Transverse colon (tissue), 4 donors: ENCODE results near the gene PRRT3. TPM values are rescaled to one million over a fixed set of nuclear protein-coding genes. Genes with fewer than 3 reads are reported as not detected.

Experiments
- DNase-seq: peaks from one replicate; pipeline ENCODE4 v3.0.0-alpha.2; 2019
- H3K27ac ChIP-seq, 4 donors: fragments of 200-600 bp; sonication (generic); 2 replicates each; pipeline ENCODE4 v1.5.1; 2016 to 2018; ENCODE audit warnings: inconsistent platforms in 4 of 4
- H3K27me3 ChIP-seq: fragments of 200-600 bp; sonication (generic); 2 replicates; pipeline ENCODE4 v1.5.1; 2017; ENCODE audit warnings: inconsistent platforms
- H3K36me3 ChIP-seq, 4 donors: fragments of 200-600 bp; sonication (generic); 2 replicates each; pipeline ENCODE4 v1.5.1; 2017 to 2019; ENCODE audit warnings: inconsistent platforms in 4 of 4
- H3K4me1 ChIP-seq, 4 donors: fragments of 200-600 bp; sonication (generic); 2 replicates each; pipeline ENCODE4 v1.5.1; 2017 to 2020; ENCODE audit warnings: inconsistent platforms in 4 of 4
- H3K4me3 ChIP-seq, 4 donors: fragments of 200-600 bp; sonication (generic); 1 replicate in 1 of 4; 2 replicates in 3 of 4; pipeline versions ENCODE4 v1.5.1 to v1.6.1; 2017 to 2019; ENCODE audit warnings: inconsistent platforms in 4 of 4
- H3K9me3 ChIP-seq, 2 donors: fragments of 200-600 bp; sonication (generic); 2 replicates each; pipeline ENCODE4 v1.5.1; 2017 to 2019; ENCODE audit warnings: inconsistent platforms in 2 of 2
- CTCF ChIP-seq, 5 experiments: fragments of 200-600 bp in 3 of 5; fragments of 450-650 bp in 2 of 5; sonication (generic) in 3 of 5; IDR thresholded peaks; 1 replicate in 2 of 5; 2 replicates in 3 of 5; pipeline ENCODE4 v1.5.1; 2016 to 2017; ENCODE audit warnings: antibody characterized with exemption in 5 of 5, inconsistent platforms in 3 of 5, mild to moderate bottlenecking in 2 of 5, moderate library complexity in 1 of 5
- EP300 ChIP-seq: sonication (generic); formaldehyde crosslinking; IDR thresholded peaks from one replicate; pipeline ENCODE4 v1.6.1; 2017; ENCODE audit warnings: antibody characterized with exemption, low read depth
- POLR2A ChIP-seq: fragments of 450-650 bp; IDR thresholded peaks from one replicate; pipeline ENCODE4 v1.6.1; 2016; ENCODE audit warnings: antibody characterized with exemption, mild to moderate bottlenecking, moderate library complexity
- POLR2AphosphoS5 ChIP-seq, 3 donors: sonication (generic); formaldehyde crosslinking; IDR thresholded peaks; one replicate each; pipeline ENCODE4 v1.6.1; 2016; ENCODE audit warnings: antibody characterized with exemption in 3 of 3
- WGBS, 2 donors: methylation state at CpG; one replicate each; pipeline ENCODE4 v1.1.5; 2018; ENCODE audit warnings: low coverage in 1 of 2; 5-methylcytosine and 5-hydroxymethylcytosine counted together
- in situ Hi-C, 4 donors: fragments of 200-750 bp; cut with MboI; loops; one replicate each; pipeline versions ENCODE4 v1.15.0 to v1.15.1; 2017; ENCODE audit warnings: low sequenced_read_pairs in 3 of 4, low pct_ligation_motif_present in 1 of 4, low pct_unique_long_range_greater_than_20kb in 1 of 4
- intact Hi-C: fragments of 100-400 bp; cut with DNase I; formaldehyde crosslinking; loops from one replicate; pipeline ENCODE4 v1.15.1; 2023; ENCODE audit warnings: low total_unique reads
- total RNA-seq, 4 donors: library from RNA; depleted of rRNA; stranded (reverse); fragments of >200 nt; gene quantifications; one replicate each; pipeline ENCODE4 v1.1.0, GENCODE V29; 2016

Gene PRRT3
- total RNA-seq, 4 donors from 2014 or later = 0.20 to 3.0 (median 1.6) TPM

DNA sequence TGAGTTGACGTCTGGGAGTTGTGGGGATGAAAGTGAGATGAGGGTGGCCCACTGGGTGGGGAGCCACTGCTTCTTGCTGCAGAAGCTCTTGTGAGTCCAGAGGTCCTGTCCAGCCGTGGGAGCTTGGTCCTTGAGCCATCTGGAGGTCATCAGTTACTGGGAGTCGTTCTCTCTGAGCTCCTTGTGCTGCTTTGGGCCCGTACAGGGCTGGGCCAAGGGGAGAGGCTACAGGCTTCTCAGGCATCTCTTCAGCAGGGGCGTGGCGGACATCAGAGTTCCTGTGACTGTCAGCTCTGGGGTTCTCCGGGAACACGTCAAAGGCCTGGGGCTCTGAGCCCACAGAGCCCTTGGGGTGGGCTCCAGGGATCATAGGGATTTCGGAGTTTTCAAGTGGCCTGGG is 2.6 kb downstream of the PRRT3 start:
- Histone ChIP-seq H3K4me1 (peaks cover 9 to 33% (median 21%) of the 10 kb centered on the region in 4 donors), H3K36me3 (no peaks in the 10 kb centered on the region), H3K27ac (no peak overlapping the region), H3K4me3 (no peak overlapping the region), H3K27me3 (no peaks in the 10 kb centered on the region), H3K9me3 (no peaks in the 10 kb centered on the region)
- in situ Hi-C loops = no loop called here
- DNase-seq = no peak
- 79% methylated on average over 8 of the region's 9 CpGs; no CpG with 5 or more reads in 1 of the 2 donors for WGBS, 2 donors
- TF ChIP-seq CTCF (IDR thresholded peaks at IDR 0.05) = no peak
- TF ChIP-seq POLR2AphosphoS5 (IDR thresholded peaks at IDR 0.05) = no peak
- TF ChIP-seq POLR2A = no peak
- TF ChIP-seq EP300 = no peak
- intact Hi-C loops = loop anchor here (10.0 kb wide), 1 partner anchor 75 kb away; the partner anchor contains the start of gene FANCD2

- no peak for DNase-seq
- H3K27ac ChIP-seq = no peak overlapping the region
- in situ Hi-C loops (no loop called here), intact Hi-C loops (loop anchor here (10.0 kb wide), 1 partner anchor 76 kb away; the partner anchor contains the start of gene FANCD2)
- H3K4me1 ChIP-seq = peaks cover 9 to 33% (median 21%) of the 10 kb centered on the region in 4 donors
- WGBS, 2 donors = 100% methylated on average over 7 of the region's 7 CpGs; no CpG with 5 or more reads in 1 of the 2 donors
- H3K27me3 ChIP-seq = no peaks in the 10 kb centered on the region
- no peak overlapping the region for H3K4me3 ChIP-seq
- no peak for TF ChIP-seq EP300
- TF ChIP-seq CTCF (IDR thresholded peaks at IDR 0.05) = no peak
- TF ChIP-seq POLR2A = no peak
- TF ChIP-seq POLR2AphosphoS5 (IDR thresholded peaks at IDR 0.05) = no peak
- no peaks in the 10 kb centered on the region for H3K9me3 ChIP-seq
- H3K36me3 ChIP-seq = no peaks in the 10 kb centered on the region
These were observed 3.1 kb downstream of the PRRT3 start for GRCh38 chr3:9949115-9949514.

- Histone ChIP-seq H3K27ac (no peak overlapping the region), H3K9me3 (no peaks in the 10 kb centered on the region), H3K4me1 (peaks cover 9 to 33% (median 21%) of the 10 kb centered on the region in 4 donors), H3K27me3 (no peaks in the 10 kb centered on the region), H3K4me3 (no peak overlapping the region), H3K36me3 (no peaks in the 10 kb centered on the region)
- 85% methylated on average over 2 of the region's 3 CpGs; no CpG with 5 or more reads in 1 of the 2 donors for WGBS, 2 donors
- intact Hi-C loops (loop anchor here (10.0 kb wide), 1 partner anchor 76 kb away; the partner anchor contains the start of gene FANCD2), in situ Hi-C loops (no loop called here)
- no peak for TF ChIP-seq POLR2A
- TF ChIP-seq POLR2AphosphoS5 (IDR thresholded peaks at IDR 0.05) = no peak
- no peak for TF ChIP-seq CTCF (IDR thresholded peaks at IDR 0.05)
- no peak for TF ChIP-seq EP300
- DNase-seq = no peak
These were observed 3.6 kb downstream of the PRRT3 start for GRCh38 chr3:9948586-9948985.

- peak overlapping the region; percentile 74 to 94 (median 90) for H3K27ac ChIP-seq
These were observed 4.9 kb downstream of the PRRT3 start for GRCh38 chr3:9947025-9947995.

More at GRCh38 chr3:9947025-9947995, 4.9 kb downstream of the PRRT3 start:
- in situ Hi-C loops = no loop called here
- no peaks in the 10 kb centered on the region for H3K27me3 ChIP-seq
- intact Hi-C loops = loop anchor here (1.0 to 10.0 kb wide), 2 partner anchors 77 to 85 kb away; partner anchors contain the start of gene FANCD2
- DNase-seq = peak; percentile 80
- 40% methylated on average over 72 of the region's 86 CpGs; no CpG with 5 or more reads in 1 of the 2 donors for WGBS, 2 donors
- H3K4me1 ChIP-seq = peaks cover 9 to 31% (median 21%) of the 10 kb centered on the region in 4 donors
- H3K36me3 ChIP-seq = no peaks in the 10 kb centered on the region
- TF ChIP-seq CTCF (IDR thresholded peaks at IDR 0.05) (peak; percentile 29 to 78 (median 53)), POLR2AphosphoS5 (IDR thresholded peaks at IDR 0.05) (peak; percentile 25 to 55 (median 47)), POLR2A (no peak)
- H3K4me3 ChIP-seq = peak overlapping the region; percentile 39 to 58 (median 57)
- H3K9me3 ChIP-seq = no peaks in the 10 kb centered on the region
